ENCODE measurements around the gene GRM1. TPM values are rescaled to one million over a fixed set of nuclear protein-coding genes. Genes with fewer than 3 reads are reported as not detected.

GRM1 gene
- total RNA-seq, 1 donor from 2014 or later = under 0.01 TPM

- no peak for DNase-seq (ENCODE audit: low read depth)
- no peak for TF ChIP-seq CTCF (IDR thresholded peaks at IDR 0.05; ENCODE audit: insufficient read depth, low read length, poor library complexity, severe bottlenecking)
- Histone ChIP-seq H3K4me3 (ENCODE audit: low read depth, low read length) (no peak overlapping the region), H3K27me3 (ENCODE audit: control insufficient read depth, insufficient read depth, low read length) (no peaks in the 10 kb centered on the region), H3K36me3 (ENCODE audit: control insufficient read depth, insufficient read depth, low read length) (no peaks in the 10 kb centered on the region)
These were observed 397.7 kb downstream of the GRM1 start for GRCh38 chr6:146426516-146426915.

GRCh38 chr6:146429831-146430230, 401.0 kb downstream of the GRM1 start:
- no peak for DNase-seq (ENCODE audit: low read depth)
- H3K4me3 ChIP-seq (ENCODE audit: low read depth, low read length) = no peak overlapping the region
- no peaks in the 10 kb centered on the region for H3K27me3 ChIP-seq (ENCODE audit: control insufficient read depth, insufficient read depth, low read length)
- H3K36me3 ChIP-seq (ENCODE audit: control insufficient read depth, insufficient read depth, low read length) = no peaks in the 10 kb centered on the region
- no peak for TF ChIP-seq CTCF (IDR thresholded peaks at IDR 0.05; ENCODE audit: insufficient read depth, low read length, poor library complexity, severe bottlenecking)

- Histone ChIP-seq H3K27me3 (ENCODE audit: control insufficient read depth, insufficient read depth, low read length) (no peaks in the 10 kb centered on the region), H3K4me3 (ENCODE audit: low read depth, low read length) (peak overlapping the region; percentile 48), H3K36me3 (ENCODE audit: control insufficient read depth, insufficient read depth, low read length) (no peaks in the 10 kb centered on the region)
- TF ChIP-seq CTCF (IDR thresholded peaks at IDR 0.05; ENCODE audit: insufficient read depth, low read length, poor library complexity, severe bottlenecking) = no peak
- DNase-seq (ENCODE audit: low read depth) = no peak
These were observed 405.2 kb downstream of the GRM1 start for GRCh38 chr6:146433881-146434731.

- DNase-seq (ENCODE audit: low read depth) = no peak
- Histone ChIP-seq H3K36me3 (ENCODE audit: control insufficient read depth, insufficient read depth, low read length) (no peaks in the 10 kb centered on the region), H3K4me3 (ENCODE audit: low read depth, low read length) (peak overlapping the region; percentile 48), H3K27me3 (ENCODE audit: control insufficient read depth, insufficient read depth, low read length) (no peaks in the 10 kb centered on the region)
- TF ChIP-seq CTCF (IDR thresholded peaks at IDR 0.05; ENCODE audit: insufficient read depth, low read length, poor library complexity, severe bottlenecking) = no peak
These were observed 406.0 kb downstream of the GRM1 start for GRCh38 chr6:146434732-146435390.

GRCh38 chr6:146441907-146442306, 413.0 kb downstream of the GRM1 start:
- no peak for TF ChIP-seq CTCF (IDR thresholded peaks at IDR 0.05; ENCODE audit: insufficient read depth, low read length, poor library complexity, severe bottlenecking)
- Histone ChIP-seq H3K27me3 (ENCODE audit: control insufficient read depth, insufficient read depth, low read length) (no peaks in the 10 kb centered on the region), H3K4me3 (ENCODE audit: low read depth, low read length) (no peak overlapping the region), H3K36me3 (ENCODE audit: control insufficient read depth, insufficient read depth, low read length) (no peaks in the 10 kb centered on the region)
- DNase-seq (ENCODE audit: low read depth) = no peak

Measured in kidney epithelial cell (primary cell).